Anterior cingulate cortex (tissue), 58 donors: Measurements from ENCODE around the gene ZNRF3.
"Not testable (repeated sequence)": the region's sequence is repeated elsewhere in the genome, so short reads cannot be mapped to it uniquely, and the experiment has no call there.

Source experiments
- DNase-seq, 58 donors: peaks; one replicate each; lab custom pipeline; 2025; lab: John Stamatoyannopoulos, UW

ZNRF3 gene

DNA sequence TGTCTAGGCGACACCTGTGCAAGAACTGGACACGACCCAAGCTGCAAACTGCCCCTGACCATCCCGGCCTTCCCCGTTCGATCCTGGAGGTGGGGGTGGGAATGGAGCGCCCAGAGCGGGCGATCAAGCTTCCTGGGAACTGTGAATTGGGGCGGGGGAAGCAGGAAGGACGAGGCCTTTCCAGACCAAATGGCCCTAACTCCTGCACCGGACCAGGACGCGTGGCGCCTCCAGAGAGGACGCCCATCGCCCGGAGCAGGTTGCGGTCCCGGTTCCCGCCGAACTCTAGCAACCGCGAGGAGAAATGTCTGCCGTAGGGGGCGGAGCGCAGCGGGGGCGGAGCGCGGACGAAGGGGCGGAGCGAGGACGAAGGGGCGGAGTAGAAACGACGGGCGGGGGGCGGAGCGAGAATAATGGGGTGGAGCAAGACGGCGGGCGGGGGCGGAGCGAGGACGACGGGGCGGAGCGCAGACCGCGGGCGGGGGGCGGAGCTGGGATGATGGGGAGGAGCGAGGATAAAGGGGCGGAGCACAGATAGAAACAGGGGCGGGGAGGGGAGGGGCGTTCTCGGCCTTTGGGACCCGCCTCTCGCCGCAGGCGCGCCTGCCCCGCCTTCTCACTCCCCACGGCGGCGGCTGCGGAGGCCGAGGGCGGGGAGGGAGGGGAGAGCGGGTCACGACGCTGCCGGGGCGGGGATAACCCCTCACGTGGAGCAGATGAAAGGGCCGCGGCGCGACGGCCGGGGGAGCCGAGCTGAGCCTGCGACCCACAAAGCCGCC is at the start of gene ZNRF3:
ZNRF3 (plus strand) TSS at position 695 of the 779 bp plus-strand sequence. CDS start 195 bp downstream, outside the sequence.
- peak; percentile 48 to 98 (median 93) for DNase-seq

DNA sequence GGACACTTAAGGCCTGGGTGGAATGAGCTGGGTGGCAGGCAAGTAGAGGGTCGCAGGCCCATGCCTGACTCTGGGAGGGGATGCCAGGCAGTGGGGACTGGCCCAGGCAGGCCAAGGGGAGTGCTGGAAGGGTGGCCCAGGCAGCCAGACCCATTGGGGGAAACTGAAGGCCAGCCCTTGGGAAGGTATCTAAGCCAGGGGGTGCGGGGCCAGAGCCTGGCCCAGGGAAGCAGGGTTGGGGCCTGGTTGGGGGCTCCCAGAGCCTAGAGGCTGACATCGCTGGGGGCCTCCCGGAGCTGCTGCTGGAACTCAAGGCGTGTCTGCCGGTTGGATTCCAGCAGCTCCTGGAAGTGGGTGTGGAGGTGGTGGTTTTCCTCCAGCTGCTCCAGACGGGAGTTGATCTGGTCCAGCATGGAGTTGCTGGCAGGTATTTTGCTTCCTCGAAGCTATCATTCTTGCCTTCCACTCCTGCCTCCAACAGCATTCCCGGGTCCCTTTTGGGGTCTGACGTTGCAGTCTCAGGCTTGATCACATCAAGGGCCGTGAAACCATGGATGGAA is 47.7 kb upstream of the ZNRF3 start:
- DNase-seq, result no peak

DNA sequence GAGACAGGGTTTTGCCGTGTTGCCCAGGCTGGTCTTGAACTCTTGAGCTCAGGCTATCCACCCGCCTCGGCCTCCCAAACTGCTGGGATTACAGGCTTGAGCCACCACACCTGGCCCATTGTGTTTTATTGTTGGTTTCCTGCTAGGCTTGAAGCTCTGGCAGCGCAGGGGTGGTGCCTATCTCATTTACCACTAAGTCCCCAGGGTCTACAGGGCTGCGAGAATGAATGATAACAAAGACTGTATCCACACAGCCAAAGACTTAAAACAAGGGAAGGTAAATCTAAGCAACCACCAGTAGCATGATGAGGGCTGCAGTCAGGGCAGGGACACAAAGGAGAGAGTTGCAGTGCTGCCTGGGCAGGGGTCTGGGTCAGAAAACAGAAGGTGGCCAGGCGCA is 45.7 kb upstream of the ZNRF3 start:
- no peak for DNase-seq

DNA sequence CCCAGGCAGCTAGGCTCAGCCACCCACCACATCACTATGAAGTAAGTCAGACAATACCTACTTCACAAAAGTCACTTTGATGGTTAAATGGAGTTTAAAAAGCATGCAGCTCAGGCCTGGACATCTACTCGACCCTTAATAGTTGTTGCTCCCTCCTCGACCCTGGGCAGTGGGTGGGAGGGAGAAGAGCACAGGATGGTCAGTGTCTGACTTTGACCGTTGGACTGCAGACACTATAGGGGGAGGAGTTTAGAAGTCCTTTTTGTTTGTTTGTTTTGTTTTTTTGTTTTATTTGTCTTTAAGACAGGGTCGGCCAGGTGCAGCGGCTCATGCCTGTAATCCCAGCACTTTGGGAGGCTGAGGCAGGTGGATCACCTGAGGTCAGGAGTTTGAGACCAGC is 44.4 kb upstream of the ZNRF3 start:
- DNase-seq, result no peak

DNA sequence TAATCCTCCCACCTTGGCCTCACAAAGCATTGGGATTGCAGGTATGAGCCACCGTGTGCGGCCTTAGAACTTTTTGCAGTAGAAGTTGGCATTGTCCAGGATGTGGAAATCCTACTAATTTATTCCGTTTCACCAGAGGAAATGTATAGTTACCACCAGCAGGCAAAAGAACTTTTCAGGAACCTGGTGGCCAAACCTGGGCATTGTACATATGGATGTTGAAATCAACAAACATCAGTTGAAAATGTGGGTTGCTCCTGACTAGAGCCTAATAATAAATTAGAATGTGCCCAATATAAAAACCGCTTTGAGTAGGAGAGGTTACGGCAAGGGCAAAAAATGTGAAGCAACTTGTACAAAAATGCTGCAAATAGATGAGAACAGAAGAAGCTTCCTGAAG is 42.3 kb upstream of the ZNRF3 start:
- no peak for DNase-seq

DNA sequence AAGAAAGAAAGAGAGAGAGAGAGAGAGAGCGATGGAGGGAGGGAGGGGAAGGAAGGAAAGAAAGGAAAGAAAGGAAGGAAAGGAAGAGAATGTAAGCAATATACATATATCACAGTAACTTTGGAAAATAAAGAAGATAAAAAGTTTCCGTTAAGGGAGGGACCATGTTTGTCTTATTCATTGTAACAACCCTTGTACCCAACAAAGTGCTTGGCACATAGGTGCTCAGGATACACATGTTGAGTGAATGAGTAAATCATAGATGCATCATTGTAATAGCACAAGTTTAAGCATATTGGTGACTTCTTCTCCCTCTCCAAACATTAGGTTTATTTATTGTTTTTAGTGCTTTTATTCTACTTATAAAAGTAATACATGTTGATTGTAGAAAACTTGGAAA is 39.7 kb upstream of the ZNRF3 start:
- DNase-seq, result no peak

DNA sequence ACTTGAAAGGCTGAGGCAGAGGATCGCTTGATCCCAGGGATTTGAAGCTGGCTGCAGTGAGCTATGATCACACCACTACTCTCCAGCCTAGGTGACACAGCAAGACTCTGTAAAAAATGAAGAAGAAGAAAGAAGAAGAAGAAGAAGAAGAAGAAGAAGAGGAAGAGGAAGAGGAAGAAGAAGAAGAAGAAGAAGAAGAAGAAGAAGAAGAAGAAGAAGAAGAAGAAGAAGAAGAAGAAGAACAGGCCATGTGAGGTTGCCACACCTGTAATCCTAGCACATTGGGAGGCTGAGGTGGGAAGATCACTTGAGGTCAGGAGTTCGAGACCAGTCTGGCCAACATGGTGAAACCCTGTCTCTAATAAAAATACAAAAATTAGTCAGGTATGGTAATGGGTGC is 39.1 kb upstream of the ZNRF3 start:
- DNase-seq, result not testable (repeated sequence)

DNA sequence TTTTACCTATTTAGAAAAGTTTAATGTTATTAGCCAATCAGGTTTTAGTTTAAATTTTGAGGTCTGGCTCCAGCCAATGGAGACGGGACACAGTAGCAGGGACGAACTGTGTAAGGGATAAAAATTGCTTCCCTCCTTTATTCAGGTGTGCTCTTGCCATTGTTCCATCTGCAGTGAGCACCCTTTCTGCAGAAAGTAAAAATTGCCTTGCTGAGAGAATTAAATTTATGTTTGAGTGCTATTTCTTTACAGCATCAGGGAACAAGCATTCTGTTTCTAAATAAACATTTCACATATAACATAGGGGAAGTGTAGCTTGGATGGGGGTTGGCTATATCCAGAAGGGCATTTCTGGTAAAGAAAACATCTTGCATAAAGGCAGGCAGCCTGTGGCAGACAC is 36.4 kb upstream of the ZNRF3 start:
- DNase-seq, result no peak

DNA sequence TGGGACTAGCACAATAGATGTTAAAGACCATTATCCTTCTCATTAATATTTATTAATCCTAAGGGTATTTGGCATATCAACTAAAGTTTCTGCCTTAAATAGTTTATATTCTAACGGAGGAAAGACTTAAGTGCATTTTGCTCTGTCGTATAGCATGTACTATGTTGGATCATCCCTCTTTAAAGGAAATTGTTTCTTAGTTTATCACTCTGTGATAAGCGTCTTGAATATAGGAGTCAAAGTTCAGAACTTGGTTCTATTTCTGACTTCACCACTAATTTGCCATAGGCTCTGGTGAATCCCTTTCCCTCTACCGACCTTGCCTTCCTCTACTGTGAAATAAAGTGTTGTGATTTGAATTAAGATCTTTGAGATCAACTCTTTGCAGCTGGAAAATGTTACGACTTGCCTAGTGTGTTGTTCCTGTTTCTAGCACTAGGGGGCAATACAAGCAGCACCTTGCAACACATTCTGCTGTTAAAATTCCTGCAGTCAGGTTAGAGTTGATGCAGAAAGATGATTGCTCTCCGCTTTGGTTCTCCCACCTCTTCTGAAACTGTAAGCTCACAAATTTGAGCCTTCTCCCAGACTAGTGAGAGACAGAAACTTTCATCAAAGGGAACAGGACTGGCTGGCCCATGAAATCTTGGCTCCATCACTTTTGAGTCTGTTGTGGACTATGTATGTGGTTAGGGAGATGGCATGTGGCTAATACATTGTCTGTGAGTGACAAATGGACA is 27.8 kb upstream of the ZNRF3 start:
- peak in 37 of 58 donors; percentile 1 to 72 (median 15) for DNase-seq

DNA sequence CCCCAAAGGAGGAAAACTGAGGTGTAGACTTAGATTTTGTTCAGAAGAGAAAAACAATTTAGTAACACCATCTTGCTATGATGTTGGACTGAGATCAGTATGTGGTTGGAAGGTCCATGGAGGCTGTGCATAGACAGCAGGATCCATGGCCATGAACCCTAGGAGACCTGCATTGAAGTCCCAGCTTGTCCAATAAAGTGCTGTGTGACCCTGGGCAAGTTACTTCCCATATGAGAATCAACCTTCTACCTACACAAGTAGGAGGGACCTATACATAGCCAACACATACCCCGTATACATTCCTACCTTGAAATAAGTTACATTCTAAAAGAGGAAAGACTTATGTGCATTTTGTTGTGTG is 27.3 kb upstream of the ZNRF3 start:
- DNase-seq, result no peak

DNA sequence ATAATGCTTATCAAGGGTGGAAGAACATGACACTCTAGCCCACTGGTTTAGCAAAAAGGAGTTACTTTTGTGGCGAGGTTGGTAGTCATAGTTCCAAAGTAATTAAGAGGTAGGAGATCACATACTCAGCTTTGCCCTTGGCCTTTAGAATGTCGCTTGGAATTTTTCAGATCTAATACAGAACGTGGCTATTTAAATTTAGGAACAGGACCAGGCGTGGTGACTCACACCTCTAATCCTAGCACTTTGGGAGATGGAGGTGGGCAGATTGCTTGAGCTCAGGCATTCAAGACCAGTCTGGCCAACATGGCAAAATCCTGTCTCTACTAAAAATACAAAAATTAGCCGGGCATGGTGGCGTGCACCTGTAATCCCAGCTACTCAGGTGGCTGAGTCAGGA is 26.1 kb upstream of the ZNRF3 start:
- no peak for DNase-seq

DNA sequence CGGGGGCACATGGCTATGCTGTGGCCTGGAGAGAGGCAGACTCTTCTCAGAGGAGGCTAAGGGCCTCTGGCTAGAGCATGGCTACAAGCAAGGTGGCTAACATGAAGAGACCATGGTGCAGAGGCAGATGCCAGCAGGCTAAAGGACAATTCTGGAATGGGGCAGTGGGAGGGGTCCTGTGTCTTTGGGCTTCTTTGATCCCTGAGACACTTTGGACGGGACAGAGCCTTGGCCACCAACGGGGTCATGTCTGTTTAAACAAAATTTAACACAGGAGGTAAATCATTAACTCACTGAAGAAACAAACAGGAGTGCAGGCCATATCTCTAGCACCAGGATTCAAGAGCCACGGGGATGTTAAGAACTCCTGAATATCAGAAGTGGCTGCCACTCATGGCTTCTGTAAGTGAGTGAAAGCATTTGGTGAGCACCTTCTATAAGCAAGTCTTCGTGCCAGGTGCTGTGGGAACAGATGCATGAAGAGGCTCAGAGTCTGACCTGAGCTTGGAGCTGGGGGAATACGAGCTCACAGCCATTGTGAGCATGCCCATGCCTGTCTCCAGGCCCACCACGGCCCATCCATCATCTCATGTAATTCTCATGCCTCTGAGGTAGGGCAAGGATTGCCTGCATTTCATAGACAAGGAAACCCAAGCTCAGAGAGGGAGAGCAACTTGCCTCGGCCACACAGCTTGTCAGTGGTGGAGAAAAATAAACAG is 18.3 kb upstream of the ZNRF3 start:
- DNase-seq, result no peak

DNA sequence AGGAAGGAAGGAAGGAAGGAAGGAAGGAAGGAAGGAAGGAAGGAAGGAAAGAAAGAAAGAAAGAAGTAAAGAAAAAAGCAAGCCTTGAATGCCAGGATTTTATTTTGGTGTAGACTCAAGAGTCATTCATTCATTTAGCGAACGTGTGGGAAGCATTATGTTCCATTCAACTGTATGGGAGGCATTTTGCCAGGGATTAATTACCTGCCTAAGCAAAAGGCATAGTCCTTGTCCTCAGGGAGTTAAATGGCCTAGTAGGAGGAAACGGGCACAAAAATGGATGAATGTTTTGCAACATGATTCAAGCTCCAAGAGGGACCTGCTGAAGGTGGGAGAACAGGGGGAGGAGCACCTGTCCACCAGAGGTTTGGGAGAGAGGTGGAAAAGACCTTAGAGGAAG is 16.2 kb upstream of the ZNRF3 start:
- DNase-seq, result no peak

DNA sequence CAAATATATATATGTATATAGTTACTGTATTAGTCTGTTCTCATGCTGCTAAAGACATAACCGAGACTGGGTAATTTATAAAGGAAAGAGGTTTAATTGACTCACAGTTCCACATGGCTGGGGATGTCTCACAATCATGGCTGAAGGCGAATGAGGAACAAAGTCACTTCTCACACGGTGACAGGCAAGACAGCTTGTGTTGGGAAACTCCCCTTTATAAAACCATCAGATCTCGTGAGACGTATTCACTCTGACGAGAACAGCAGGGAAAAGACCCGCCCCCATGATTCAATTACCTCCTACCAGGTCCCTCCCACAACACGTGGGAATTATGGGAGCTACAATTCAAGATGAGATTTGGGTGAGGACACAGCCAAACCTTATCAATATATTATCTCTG is 15.0 kb upstream of the ZNRF3 start:
- DNase-seq, result not testable (repeated sequence)

DNA sequence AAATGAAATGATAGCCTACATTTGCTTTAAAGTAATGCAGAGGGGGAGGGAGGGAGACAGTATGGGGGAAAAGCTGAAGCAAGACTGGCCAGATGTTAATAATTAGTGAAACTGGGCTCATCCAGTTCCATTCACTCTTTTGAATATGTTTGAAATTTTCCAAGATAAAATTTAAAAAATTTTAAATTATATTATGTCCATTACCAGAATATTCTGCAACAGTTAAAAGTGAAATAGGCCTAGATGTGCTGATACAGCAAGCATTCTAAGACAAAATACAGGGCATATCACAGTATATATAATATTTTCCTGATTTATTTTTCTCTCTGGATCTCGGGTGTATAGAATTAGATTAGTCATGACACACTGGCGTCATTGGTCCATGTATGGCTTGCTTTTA is 13.6 kb upstream of the ZNRF3 start:
- DNase-seq, result no peak

DNA sequence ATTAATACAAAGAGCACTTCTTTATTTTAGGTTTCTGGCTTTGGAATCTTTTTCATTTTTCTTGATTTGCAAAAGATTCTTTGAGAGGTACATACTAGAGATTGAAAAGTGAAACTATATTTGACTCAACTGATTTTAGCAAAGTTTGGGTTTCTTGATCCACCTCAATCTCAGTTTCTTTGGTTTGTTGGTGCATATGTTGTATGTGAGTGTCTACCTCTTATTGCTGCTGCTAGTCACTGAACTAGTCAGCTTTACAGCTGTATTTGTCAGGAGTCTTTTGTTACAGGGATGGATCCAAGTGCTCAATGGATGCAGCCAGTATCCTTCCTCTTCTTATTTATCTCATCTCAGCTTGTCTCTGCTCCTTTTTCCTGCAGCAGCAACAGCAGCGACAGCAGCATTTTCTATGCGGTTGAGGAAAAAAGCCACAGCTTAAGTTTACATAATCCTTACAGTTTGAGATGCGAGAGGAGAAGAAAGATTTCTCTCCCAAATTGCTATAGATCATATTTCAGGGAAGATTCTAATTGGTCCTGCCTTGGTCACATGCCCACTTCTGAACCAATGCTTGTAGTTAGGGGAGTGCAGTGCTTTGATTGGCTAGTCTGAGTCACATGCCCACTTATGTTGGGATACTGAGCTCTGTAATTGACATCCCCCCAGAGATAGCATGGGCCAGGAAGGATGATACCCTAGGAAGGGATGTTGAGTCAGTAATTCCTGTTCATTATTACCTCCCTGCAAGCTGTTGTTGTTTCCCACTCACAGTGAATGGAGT is 10.0 kb upstream of the ZNRF3 start:
- DNase-seq, result no peak

DNA sequence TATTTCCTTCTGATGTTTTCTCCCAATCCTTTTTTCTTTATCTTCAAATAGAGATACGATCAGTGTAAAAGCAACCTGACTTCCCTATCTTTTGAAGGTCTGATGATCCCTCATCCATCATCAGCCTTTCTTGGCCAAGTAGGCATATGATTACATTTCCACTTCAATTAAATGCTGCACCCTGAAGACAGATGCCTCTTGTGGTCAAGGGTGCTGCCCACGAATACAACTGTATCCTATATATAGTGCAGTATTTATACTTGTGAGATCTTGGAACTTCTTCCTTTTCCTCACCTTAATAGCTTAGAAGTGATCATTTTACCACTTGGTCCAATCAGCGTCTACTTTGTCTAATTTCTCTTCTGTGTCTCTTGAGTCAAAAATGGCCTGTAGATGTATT is 9.3 kb upstream of the ZNRF3 start:
- no peak for DNase-seq

DNA sequence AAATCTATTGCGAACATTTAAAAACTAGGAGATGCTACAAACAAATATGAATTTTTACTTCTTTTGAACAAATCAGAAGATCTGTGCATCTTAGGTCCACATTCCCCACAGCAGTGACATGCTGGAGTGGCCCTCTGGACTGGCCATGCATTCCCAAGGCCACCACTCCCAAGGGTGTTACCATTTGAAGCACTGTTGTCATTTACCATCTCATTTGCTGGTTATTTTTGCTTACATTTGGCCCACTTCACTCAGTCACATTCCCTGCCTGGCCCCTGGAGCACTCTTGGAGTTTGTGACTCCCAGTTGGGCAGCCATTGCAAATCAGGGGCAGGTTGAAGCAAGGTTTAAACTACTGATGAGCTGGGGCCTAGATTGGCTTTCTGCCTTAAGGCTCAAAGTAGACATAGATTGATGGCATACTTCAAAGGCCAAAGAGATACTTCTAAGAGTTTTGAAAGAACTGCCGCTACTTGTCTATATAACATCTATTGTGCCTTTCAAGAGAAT is 8.5 kb upstream of the ZNRF3 start:
- DNase-seq, result no peak

DNA sequence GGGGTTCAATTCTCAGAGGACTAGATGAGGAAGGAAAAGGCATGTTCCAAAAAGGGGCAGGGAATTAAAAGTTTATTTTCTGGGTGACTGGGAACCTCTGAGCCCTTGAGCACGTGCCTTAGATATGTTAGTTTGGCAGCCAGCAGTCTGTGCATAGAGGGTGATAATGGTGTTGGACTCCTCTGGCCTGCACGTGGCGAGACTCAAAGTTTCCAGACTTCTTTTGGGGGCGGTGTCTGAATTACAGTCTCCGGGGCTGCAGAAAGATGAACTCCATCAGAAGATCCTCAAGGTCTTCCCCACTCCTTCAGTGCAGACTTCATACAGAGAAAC is 861 bp upstream of the ZNRF3 start:
- DNase-seq, result no peak

DNA sequence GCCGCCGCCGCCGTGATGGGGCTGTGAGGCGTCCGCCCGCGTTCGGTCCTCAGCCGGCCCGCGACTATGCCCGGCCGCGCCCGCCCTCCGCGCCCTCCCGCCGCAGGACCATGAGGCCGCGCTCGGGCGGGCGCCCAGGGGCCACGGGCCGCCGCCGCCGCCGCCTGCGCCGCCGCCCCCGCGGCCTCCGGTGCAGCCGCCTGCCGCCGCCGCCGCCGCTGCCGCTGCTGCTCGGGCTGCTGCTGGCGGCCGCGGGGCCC is 215 bp downstream of the ZNRF3 start:
- DNase-seq, result no peak
